ENCODE data around the gene TOLLIP.
"Not testable (repeated sequence)": the region's sequence is repeated elsewhere in the genome, so short reads cannot be mapped to it uniquely, and the experiment has no call there.

TOLLIP gene

GRCh38 chr11:1280116-1281035 is 29.1 kb downstream of the TOLLIP start:
- no peak for DNase-seq

GRCh38 chr11:1279674-1280055 is 29.8 kb downstream of the TOLLIP start:
- DNase-seq = no peak

- no peak for DNase-seq
These were observed 30.4 kb downstream of the TOLLIP start for GRCh38 chr11:1278766-1279673.

GRCh38 chr11:1277936-1278512 is 31.4 kb downstream of the TOLLIP start:
- no peak for DNase-seq

GRCh38 chr11:1276866-1277615 is 32.4 kb downstream of the TOLLIP start:
- DNase-seq = no peak

GRCh38 chr11:1276041-1276790 is 33.2 kb downstream of the TOLLIP start:
- DNase-seq = no peak

GRCh38 chr11:1275021-1275420 is 34.4 kb downstream of the TOLLIP start:
- no peak for DNase-seq

- DNase-seq = no peak
These were observed 34.9 kb downstream of the TOLLIP start for GRCh38 chr11:1274501-1274900.

GRCh38 chr11:1272531-1272930 is 36.9 kb downstream of the TOLLIP start:
- no peak for DNase-seq

- no peak for DNase-seq
These were observed 37.5 kb downstream of the TOLLIP start for GRCh38 chr11:1271927-1272326.

- DNase-seq = no peak
These were observed 38.0 kb downstream of the TOLLIP start for GRCh38 chr11:1271406-1271805.

GRCh38 chr11:1271002-1271401 is 38.4 kb downstream of the TOLLIP start:
- DNase-seq = no peak

GRCh38 chr11:1270476-1270875 is 39.0 kb downstream of the TOLLIP start:
- no peak for DNase-seq

- DNase-seq = no peak
These were observed 39.5 kb downstream of the TOLLIP start for GRCh38 chr11:1269957-1270356.

GRCh38 chr11:1267441-1268100 is 41.9 kb downstream of the TOLLIP start:
- DNase-seq = no peak

GRCh38 chr11:1266976-1267375 is 42.5 kb downstream of the TOLLIP start:
- DNase-seq = not testable (repeated sequence)

GRCh38 chr11:1265480-1265879 is 44.0 kb downstream of the TOLLIP start:
- DNase-seq = not testable (repeated sequence)

GRCh38 chr11:1264444-1264843 is 45.0 kb downstream of the TOLLIP start:
- not testable (repeated sequence) for DNase-seq

- DNase-seq = no peak
These were observed 46.4 kb downstream of the TOLLIP start for GRCh38 chr11:1263010-1263409.

- peak; percentile 55 to 81 (median 78) for DNase-seq
These were observed 47.0 kb downstream of the TOLLIP start for GRCh38 chr11:1262172-1263006.

Measured in activated naive CD4-positive, alpha-beta T cell (primary cell).